ENCODE measurements around the gene CRYL1. TPM values are rescaled to one million over a fixed set of nuclear protein-coding genes. Genes with fewer than 3 reads are reported as not detected.

The CRYL1 gene
- total RNA-seq, 1 experiment from 2014 or later, result 3.7 TPM

DNA sequence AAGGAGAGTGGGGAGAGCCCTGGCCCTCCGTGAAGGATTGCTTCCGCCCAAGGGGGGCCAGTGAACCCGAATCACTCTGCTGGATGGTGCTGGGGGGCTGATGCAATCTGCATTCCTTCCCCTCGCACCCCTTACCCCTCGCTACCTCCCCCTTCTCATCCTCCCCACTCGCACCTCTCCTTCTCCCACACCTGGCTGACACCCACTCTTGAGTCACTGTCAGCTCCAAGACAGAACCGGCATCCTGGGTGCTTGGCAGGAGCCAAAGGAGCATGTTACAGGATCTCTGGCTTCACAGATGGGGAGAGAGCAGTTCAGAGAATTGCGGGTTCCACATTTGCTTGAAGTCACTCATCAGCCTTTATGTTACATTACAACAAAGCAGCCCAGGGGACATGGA lies 167.6 kb downstream of the CRYL1 start:
- Histone ChIP-seq H3K18ac (ENCODE audit: insufficient read length, low read depth, low read length) (no peak overlapping the region), H3K56ac (ENCODE audit: insufficient read length, low read depth, low read length) (no peak overlapping the region), H4K8ac (replicated peaks; ENCODE audit: insufficient read length, low read depth, low read length) (no peak overlapping the region), H3K9me3 (ENCODE audit: control insufficient read depth, low read depth, low read length) (no peaks in the 10 kb centered on the region), H3K23ac (ENCODE audit: insufficient read length, low read depth, low read length) (no peak overlapping the region), H3K14ac (ENCODE audit: insufficient read depth, low read length) (no peak overlapping the region), H2BK5ac (ENCODE audit: insufficient read length, low read length) (no peak overlapping the region), H3K23me2 (ENCODE audit: insufficient read length, low read depth, low read length, poor library complexity, severe bottlenecking) (no peaks in the 10 kb centered on the region), H4K5ac (ENCODE audit: insufficient read length, low read depth, low read length) (no peak overlapping the region), H2BK12ac (ENCODE audit: insufficient read length, low read depth, low read length) (no peak overlapping the region), H3K27me3 (ENCODE audit: insufficient read depth, low read length) (peaks cover 4% of the 10 kb centered on the region; the same call in 1 of the 2 replicates), H2BK20ac (ENCODE audit: low read depth, low read length, poor library complexity, severe bottlenecking) (no peak overlapping the region), H3K4me1 (ENCODE audit: insufficient read depth, low read length) (no peaks in the 10 kb centered on the region; the same call in 1 of the 2 replicates), H2AFZ (ENCODE audit: low read length) (no peak overlapping the region), H4K91ac (ENCODE audit: insufficient read length, low read depth, low read length) (no peak overlapping the region), H2AK5ac (ENCODE audit: insufficient read length, low read length) (no peak overlapping the region), H3K27ac (ENCODE audit: insufficient read length, low read depth, low read length) (no peak overlapping the region), H4K20me1 (ENCODE audit: control insufficient read depth, insufficient read depth, insufficient read length) (no peaks in the 10 kb centered on the region), H3K79me1 (ENCODE audit: insufficient read depth, low read depth, low read length, poor library complexity, severe bottlenecking) (no peaks in the 10 kb centered on the region), H2BK15ac (ENCODE audit: low read depth, low read length) (no peak overlapping the region), H3K79me2 (ENCODE audit: insufficient read depth, low read length) (no peaks in the 10 kb centered on the region), H2BK120ac (ENCODE audit: low read depth, low read length, poor library complexity, severe bottlenecking) (no peak overlapping the region), H3K4ac (ENCODE audit: low read depth, low read length) (no peak overlapping the region), H3T11ph (ENCODE audit: low read length) (no peak overlapping the region), H3K9ac (ENCODE audit: extremely low read depth, insufficient read length, low read length) (no peak overlapping the region), H3K4me2 (ENCODE audit: insufficient read depth, insufficient read length, low read length) (no peak overlapping the region)
- DNase-seq, result no peak
- peaks cover 6 to 15% of the 10 kb centered on the region in 2 experiments for H3K4me1 Mint-ChIP-seq
- H3K36me3 Mint-ChIP-seq (ENCODE audit: insufficient read depth in 1 of 3, low read depth in 3 of 3), result no peaks in the 10 kb centered on the region
- H3K27me3 Mint-ChIP-seq (ENCODE audit: low read depth), result peaks cover 63% of the 10 kb centered on the region
- H3K4me3 Mint-ChIP-seq, result no peak overlapping the region
- TF ChIP-seq, protein P1, sequence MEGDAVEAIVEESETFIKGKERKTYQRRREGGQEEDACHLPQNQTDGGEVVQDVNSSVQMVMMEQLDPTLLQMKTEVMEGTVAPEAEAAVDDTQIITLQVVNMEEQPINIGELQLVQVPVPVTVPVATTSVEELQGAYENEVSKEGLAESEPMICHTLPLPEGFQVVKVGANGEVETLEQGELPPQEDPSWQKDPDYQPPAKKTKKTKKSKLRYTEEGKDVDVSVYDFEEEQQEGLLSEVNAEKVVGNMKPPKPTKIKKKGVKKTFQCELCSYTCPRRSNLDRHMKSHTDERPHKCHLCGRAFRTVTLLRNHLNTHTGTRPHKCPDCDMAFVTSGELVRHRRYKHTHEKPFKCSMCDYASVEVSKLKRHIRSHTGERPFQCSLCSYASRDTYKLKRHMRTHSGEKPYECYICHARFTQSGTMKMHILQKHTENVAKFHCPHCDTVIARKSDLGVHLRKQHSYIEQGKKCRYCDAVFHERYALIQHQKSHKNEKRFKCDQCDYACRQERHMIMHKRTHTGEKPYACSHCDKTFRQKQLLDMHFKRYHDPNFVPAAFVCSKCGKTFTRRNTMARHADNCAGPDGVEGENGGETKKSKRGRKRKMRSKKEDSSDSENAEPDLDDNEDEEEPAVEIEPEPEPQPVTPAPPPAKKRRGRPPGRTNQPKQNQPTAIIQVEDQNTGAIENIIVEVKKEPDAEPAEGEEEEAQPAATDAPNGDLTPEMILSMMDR (conservative IDR thresholded peaks at IDR 0.05), result no peak
- no peaks in the 10 kb centered on the region; a peak in 1 of 5 replicates for H3K9me3 Mint-ChIP-seq
- no CpG with 5 or more reads among the region's 8 CpGs for WGBS (ENCODE audit: extremely low coverage, insufficient read length, low lambda C conversion rate)
- H3K27ac Mint-ChIP-seq, result no peak overlapping the region
